Measurements from ENCODE around the gene PRAC2.

DNA sequence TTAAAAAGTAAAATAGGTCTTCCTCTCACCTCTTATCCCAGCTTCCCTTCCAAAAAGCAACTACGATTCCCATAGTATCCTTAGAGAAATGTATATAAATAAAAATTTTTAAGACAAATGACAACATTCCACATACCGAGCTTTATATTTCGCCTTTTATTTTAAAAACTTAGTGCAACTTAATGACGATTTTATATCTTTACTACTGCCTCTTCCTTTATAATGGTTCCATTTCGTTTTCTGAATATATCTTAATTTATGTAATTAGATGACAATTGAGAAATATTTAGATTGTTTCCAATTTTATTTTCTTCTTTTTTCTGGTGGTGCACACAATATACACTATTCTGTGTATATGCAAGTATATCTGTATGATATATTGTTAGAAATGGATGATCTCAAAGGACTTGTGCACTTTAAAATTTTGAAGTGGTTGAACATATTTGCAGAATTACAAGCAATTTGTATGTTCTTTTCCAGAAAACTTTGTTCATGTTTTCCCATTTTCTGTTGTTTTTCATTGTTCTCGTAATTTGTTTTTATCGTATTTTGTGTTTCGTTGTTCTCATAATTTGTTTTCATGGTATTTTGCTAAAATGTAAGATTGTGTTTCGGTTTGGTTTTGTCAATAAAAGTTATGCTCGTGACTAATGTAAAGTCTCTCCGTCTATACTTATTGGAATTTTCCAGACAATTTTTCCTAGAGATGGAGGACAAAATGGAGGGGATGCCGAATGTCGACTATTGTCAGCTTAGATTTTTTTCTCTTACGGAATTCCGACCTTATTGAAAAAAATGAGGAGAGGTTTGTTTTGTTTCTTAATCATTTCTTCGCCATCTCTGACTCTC lies 26.0 kb downstream of the PRAC2 start:
- TF ChIP-seq POLR2A (IDR thresholded peaks at IDR 0.05), result no peak
- TF ChIP-seq, protein P1, sequence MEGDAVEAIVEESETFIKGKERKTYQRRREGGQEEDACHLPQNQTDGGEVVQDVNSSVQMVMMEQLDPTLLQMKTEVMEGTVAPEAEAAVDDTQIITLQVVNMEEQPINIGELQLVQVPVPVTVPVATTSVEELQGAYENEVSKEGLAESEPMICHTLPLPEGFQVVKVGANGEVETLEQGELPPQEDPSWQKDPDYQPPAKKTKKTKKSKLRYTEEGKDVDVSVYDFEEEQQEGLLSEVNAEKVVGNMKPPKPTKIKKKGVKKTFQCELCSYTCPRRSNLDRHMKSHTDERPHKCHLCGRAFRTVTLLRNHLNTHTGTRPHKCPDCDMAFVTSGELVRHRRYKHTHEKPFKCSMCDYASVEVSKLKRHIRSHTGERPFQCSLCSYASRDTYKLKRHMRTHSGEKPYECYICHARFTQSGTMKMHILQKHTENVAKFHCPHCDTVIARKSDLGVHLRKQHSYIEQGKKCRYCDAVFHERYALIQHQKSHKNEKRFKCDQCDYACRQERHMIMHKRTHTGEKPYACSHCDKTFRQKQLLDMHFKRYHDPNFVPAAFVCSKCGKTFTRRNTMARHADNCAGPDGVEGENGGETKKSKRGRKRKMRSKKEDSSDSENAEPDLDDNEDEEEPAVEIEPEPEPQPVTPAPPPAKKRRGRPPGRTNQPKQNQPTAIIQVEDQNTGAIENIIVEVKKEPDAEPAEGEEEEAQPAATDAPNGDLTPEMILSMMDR (IDR thresholded peaks at IDR 0.05), result no peak
- peak in 1 of 3 donors; percentile 9 for TF ChIP-seq POLR2AphosphoS5 (IDR thresholded peaks at IDR 0.05)

Measured in transverse colon (tissue), 4 donors.